ENCODE data around the gene NKX2-4.

DNA sequence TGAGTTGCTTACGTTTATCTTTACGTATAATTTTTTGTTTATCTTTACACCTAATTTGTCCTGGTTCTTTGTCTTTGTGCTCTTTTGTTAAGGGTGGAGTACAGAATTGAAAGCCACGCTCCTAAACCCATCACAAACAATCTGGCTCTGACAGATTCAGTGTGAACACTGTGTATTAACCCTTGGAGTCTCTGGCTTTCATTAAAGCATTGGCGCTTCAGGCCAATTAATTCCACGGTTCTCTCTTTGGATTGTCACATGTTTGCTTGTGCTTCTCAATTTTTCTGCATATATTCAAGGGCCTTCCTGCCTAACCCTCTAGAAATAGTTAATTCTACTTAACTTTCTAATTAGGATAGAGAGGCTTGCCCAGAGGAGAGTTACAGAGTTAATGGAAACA, 38.6 kb downstream of the NKX2-4 start:
- TF ChIP-seq, protein P1, sequence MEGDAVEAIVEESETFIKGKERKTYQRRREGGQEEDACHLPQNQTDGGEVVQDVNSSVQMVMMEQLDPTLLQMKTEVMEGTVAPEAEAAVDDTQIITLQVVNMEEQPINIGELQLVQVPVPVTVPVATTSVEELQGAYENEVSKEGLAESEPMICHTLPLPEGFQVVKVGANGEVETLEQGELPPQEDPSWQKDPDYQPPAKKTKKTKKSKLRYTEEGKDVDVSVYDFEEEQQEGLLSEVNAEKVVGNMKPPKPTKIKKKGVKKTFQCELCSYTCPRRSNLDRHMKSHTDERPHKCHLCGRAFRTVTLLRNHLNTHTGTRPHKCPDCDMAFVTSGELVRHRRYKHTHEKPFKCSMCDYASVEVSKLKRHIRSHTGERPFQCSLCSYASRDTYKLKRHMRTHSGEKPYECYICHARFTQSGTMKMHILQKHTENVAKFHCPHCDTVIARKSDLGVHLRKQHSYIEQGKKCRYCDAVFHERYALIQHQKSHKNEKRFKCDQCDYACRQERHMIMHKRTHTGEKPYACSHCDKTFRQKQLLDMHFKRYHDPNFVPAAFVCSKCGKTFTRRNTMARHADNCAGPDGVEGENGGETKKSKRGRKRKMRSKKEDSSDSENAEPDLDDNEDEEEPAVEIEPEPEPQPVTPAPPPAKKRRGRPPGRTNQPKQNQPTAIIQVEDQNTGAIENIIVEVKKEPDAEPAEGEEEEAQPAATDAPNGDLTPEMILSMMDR (IDR thresholded peaks at IDR 0.05; ENCODE audit: insufficient read depth, low read depth, low read length): no peak
- no peak for TF ChIP-seq EZH2 (IDR thresholded peaks at IDR 0.05; ENCODE audit: insufficient read depth, low read length)

All from astrocyte (in vitro differentiated cells and primary cell).